ENCODE data around the gene SLC6A13. TPM values are rescaled to one million over a fixed set of nuclear protein-coding genes. Genes with fewer than 3 reads are reported as not detected.
"Not testable (repeated sequence)": the region's sequence is repeated elsewhere in the genome, so short reads cannot be mapped to it uniquely, and the experiment has no call there.

SLC6A13 gene
- total RNA-seq, 1 experiment from 2014 or later, result not detected

- Histone ChIP-seq H4K5ac (ENCODE audit: insufficient read length, low read depth, low read length) (no peak overlapping the region), H3K14ac (ENCODE audit: insufficient read depth, low read length) (no peak overlapping the region), H2AK5ac (ENCODE audit: insufficient read length, low read length) (no peak overlapping the region), H3K27ac (ENCODE audit: insufficient read length, low read depth, low read length) (no peak overlapping the region), H3K18ac (ENCODE audit: insufficient read length, low read depth, low read length) (no peak overlapping the region), H3K79me1 (ENCODE audit: insufficient read depth, low read depth, low read length, poor library complexity, severe bottlenecking) (no peaks in the 10 kb centered on the region), H2BK15ac (ENCODE audit: low read depth, low read length) (no peak overlapping the region), H3K4me2 (ENCODE audit: insufficient read depth, insufficient read length, low read length) (no peak overlapping the region), H3K27me3 (ENCODE audit: insufficient read depth, low read length) (no peaks in the 10 kb centered on the region), H3K9me3 (ENCODE audit: control insufficient read depth, low read depth, low read length) (no peaks in the 10 kb centered on the region), H2BK12ac (ENCODE audit: insufficient read length, low read depth, low read length) (no peak overlapping the region), H2BK120ac (ENCODE audit: low read depth, low read length, poor library complexity, severe bottlenecking) (no peak overlapping the region), H4K91ac (ENCODE audit: insufficient read length, low read depth, low read length) (no peak overlapping the region), H3K9ac (ENCODE audit: extremely low read depth, insufficient read length, low read length) (no peak overlapping the region), H3K23me2 (ENCODE audit: insufficient read length, low read depth, low read length, poor library complexity, severe bottlenecking) (peaks cover 3% of the 10 kb centered on the region), H2BK20ac (ENCODE audit: low read depth, low read length, poor library complexity, severe bottlenecking) (no peak overlapping the region), H3K56ac (ENCODE audit: insufficient read length, low read depth, low read length) (no peak overlapping the region), H2AFZ (ENCODE audit: low read length) (no peak overlapping the region), H2BK5ac (ENCODE audit: insufficient read length, low read length) (no peak overlapping the region), H3T11ph (ENCODE audit: low read length) (no peak overlapping the region), H4K8ac (replicated peaks; ENCODE audit: insufficient read length, low read depth, low read length) (no peak overlapping the region), H3K79me2 (ENCODE audit: insufficient read depth, low read length) (no peaks in the 10 kb centered on the region), H3K4ac (ENCODE audit: low read depth, low read length) (no peak overlapping the region), H3K23ac (ENCODE audit: insufficient read length, low read depth, low read length) (no peak overlapping the region), H4K20me1 (ENCODE audit: control insufficient read depth, insufficient read depth, insufficient read length) (no peaks in the 10 kb centered on the region), H3K4me1 (ENCODE audit: insufficient read depth, low read length) (0 out of 2 replicates have a peak, but pooled peaks cover 4% of the 10 kb centered on the region)
- DNase-seq, result no peak
- Mint-ChIP-seq H3K4me3 (no peak overlapping the region), H3K27ac (no peak overlapping the region), H3K9me3 (no peaks in the 10 kb centered on the region; a peak in 1 of 5 replicates), H3K27me3 (ENCODE audit: low read depth) (peaks cover 53% of the 10 kb centered on the region), H3K36me3 (ENCODE audit: insufficient read depth in 1 of 3, low read depth in 3 of 3) (no peaks in the 10 kb centered on the region), H3K4me1 (peaks cover 12 to 23% of the 10 kb centered on the region in 2 experiments)
- no peak for TF ChIP-seq CTCF (conservative IDR thresholded peaks at IDR 0.05)
- no CpG with 5 or more reads among the region's 5 CpGs for WGBS (ENCODE audit: extremely low coverage, insufficient read length, low lambda C conversion rate)
Measured at GRCh38 chr12:218221-218620, 44.4 kb downstream of the SLC6A13 start.

GRCh38 chr12:217029-217428, 45.6 kb downstream of the SLC6A13 start:
- H4K5ac ChIP-seq (ENCODE audit: insufficient read length, low read depth, low read length); H3K56ac ChIP-seq (ENCODE audit: insufficient read length, low read depth, low read length); H2BK15ac ChIP-seq (ENCODE audit: low read depth, low read length); H3K36me3 Mint-ChIP-seq (ENCODE audit: insufficient read depth in 1 of 3, low read depth in 3 of 3); H3K79me2 ChIP-seq (ENCODE audit: insufficient read depth, low read length); H3K27ac Mint-ChIP-seq; H3K18ac ChIP-seq (ENCODE audit: insufficient read length, low read depth, low read length); H3K9me3 ChIP-seq (ENCODE audit: control insufficient read depth, low read depth, low read length); H4K20me1 ChIP-seq (ENCODE audit: control insufficient read depth, insufficient read depth, insufficient read length); H4K91ac ChIP-seq (ENCODE audit: insufficient read length, low read depth, low read length); H3K4me1 ChIP-seq (ENCODE audit: insufficient read depth, low read length); H3K14ac ChIP-seq (ENCODE audit: insufficient read depth, low read length); H3K23ac ChIP-seq (ENCODE audit: insufficient read length, low read depth, low read length); H3K27ac ChIP-seq (ENCODE audit: insufficient read length, low read depth, low read length); H3K23me2 ChIP-seq (ENCODE audit: insufficient read length, low read depth, low read length, poor library complexity, severe bottlenecking); H3K4me3 Mint-ChIP-seq; H2BK120ac ChIP-seq (ENCODE audit: low read depth, low read length, poor library complexity, severe bottlenecking); H3K4ac ChIP-seq (ENCODE audit: low read depth, low read length); H2BK12ac ChIP-seq (ENCODE audit: insufficient read length, low read depth, low read length); H3K4me2 ChIP-seq (ENCODE audit: insufficient read depth, insufficient read length, low read length); H2BK5ac ChIP-seq (ENCODE audit: insufficient read length, low read length); H4K8ac ChIP-seq (replicated peaks; ENCODE audit: insufficient read length, low read depth, low read length); H3K27me3 ChIP-seq (ENCODE audit: insufficient read depth, low read length); H3K79me1 ChIP-seq (ENCODE audit: insufficient read depth, low read depth, low read length, poor library complexity, severe bottlenecking); H2AFZ ChIP-seq (ENCODE audit: low read length); H3K9me3 Mint-ChIP-seq; H3K9ac ChIP-seq (ENCODE audit: extremely low read depth, insufficient read length, low read length); H3T11ph ChIP-seq (ENCODE audit: low read length); DNase-seq; H2BK20ac ChIP-seq (ENCODE audit: low read depth, low read length, poor library complexity, severe bottlenecking); H2AK5ac ChIP-seq (ENCODE audit: insufficient read length, low read length): not testable (repeated sequence)
- 100% methylated on average over 3 of the region's 6 CpGs for WGBS (ENCODE audit: extremely low coverage, insufficient read length, low lambda C conversion rate)
- Mint-ChIP-seq H3K27me3 (ENCODE audit: low read depth) (peaks cover 59% of the 10 kb centered on the region), H3K4me1 (peaks cover 24 to 35% of the 10 kb centered on the region in 2 experiments)

Data from H9 (cell line).